ENCODE data around the gene MARCHF3.
"Not testable (repeated sequence)": the region's sequence is repeated elsewhere in the genome, so short reads cannot be mapped to it uniquely, and the experiment has no call there.

Gene MARCHF3

GRCh38 chr5:126839407-126839806, 191.0 kb downstream of the MARCHF3 start:
- DNase-seq, result not testable (repeated sequence)

- no peak for DNase-seq
These were observed 192.3 kb downstream of the MARCHF3 start for GRCh38 chr5:126837906-126838539.

GRCh38 chr5:126837242-126837641, 193.1 kb downstream of the MARCHF3 start:
- DNase-seq, result no peak

- no peak for DNase-seq
These were observed 193.6 kb downstream of the MARCHF3 start for GRCh38 chr5:126836778-126837177.

- DNase-seq, result no peak
These were observed 199.2 kb downstream of the MARCHF3 start for GRCh38 chr5:126831156-126831555.

DNA sequence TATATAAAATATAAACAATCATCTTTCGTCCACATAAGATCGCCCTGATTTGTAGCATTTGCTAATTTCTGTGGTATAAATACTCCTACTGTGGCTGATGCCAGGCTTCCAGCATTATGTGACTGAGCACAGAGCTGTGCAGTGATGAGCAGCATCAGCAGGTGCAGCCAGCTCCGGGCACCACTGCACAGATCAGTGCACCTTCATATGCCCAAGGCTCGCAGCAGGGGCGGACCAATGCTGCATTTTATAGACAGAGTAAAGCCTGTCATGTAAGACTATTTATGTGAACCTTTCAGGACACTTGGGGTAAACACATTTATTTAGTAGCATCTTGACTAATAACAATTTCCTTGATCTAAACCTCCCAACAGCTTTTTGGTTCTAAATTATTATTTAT, 200.3 kb downstream of the MARCHF3 start:
- DNase-seq, result no peak

- no peak for DNase-seq
These were observed 201.3 kb downstream of the MARCHF3 start for GRCh38 chr5:126829098-126829497.

DNA sequence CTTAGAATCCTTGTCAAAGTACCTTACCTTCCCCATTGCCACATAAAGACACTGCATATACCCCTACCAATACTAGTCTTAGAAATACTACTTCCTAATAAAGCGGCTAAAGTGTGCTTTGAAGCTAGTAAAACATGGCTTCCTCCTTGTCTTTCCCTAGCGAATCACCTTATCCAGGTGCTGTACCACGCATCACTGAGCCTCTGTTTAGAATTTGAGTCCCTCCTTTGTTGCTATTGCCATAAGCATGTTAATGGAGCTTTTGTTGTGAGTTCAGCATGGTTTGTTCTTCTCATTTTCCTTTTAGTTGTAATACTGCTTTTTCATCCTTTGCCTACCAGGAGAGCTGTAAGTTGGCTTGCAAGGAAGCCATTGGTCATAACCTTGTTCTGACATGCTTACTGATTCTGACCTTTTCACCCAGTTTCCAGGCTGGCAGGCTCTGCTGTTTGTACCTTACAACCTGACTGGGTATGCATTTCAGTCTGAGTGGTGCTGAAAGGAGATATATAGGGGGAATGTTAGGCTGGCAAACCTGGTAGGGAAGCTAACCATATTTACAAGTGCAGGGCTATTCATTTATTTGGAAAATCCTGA, 203.6 kb downstream of the MARCHF3 start:
- no peak for DNase-seq

DNA sequence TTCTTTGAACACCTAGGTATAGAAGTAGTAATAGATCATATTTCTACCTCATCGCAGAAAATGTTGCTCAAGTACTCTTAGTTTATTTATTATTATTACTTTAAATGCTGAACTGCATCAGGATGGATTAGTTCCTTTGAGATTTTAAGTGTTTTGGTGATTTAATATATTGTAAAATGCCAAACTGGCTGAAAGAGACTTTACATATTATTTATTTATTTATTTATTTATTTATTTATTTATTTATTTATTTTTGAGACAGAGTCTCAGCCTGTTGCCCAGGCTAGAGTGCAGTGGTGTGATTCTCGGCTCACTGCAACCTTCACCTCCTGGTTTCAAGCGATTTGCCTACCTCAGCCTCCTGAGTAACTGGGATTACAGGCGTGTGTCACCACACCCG, 211.1 kb downstream of the MARCHF3 start:
- no peak for DNase-seq

DNA sequence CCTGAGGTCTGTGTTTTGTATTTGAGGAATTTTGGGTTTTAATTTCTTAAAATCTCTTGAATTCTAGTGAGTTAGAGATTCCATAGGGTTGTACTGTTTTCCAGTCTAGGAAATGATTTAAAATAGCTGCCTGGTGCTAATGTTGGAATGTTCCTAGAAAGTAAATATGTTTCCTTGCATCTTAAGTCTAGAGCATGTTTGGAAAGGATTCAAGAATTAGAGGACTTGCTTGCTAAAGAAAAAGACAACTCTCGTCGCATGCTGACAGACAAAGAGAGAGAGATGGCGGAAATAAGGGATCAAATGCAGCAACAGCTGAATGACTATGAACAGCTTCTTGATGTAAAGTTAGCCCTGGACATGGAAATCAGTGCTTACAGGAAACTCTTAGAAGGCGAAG, 211.6 kb downstream of the MARCHF3 start:
- no peak for DNase-seq
